Activated CD8-positive, alpha-beta memory T cell treated with anti-CD3 and anti-CD28 coated beads for 1 hour (primary cell): Measurements from ENCODE around the gene BRSK1.
"Not testable (repeated sequence)": the region's sequence is repeated elsewhere in the genome, so short reads cannot be mapped to it uniquely, and the experiment has no call there.

ENCODE experiments used
- DNase-seq, 2 donors: peaks; one replicate each; pipeline ENCODE4 v3.0.0-alpha.2; 2020; ENCODE audit warnings: low read depth in 1 of 2; ENCODE audit errors: extremely low read depth in 1 of 2

BRSK1 gene

GRCh38 chr19:55325172-55325571 lies 41.4 kb downstream of the BRSK1 start, which contains the start of gene TMEM150B:
Gene TMEM150B (minus strand): TSS chr19:55325341. CDS start chr19:55321036, 4,305 bp downstream.
- DNase-seq, result no peak

GRCh38 chr19:55328774-55329318 lies 45.0 kb downstream of the BRSK1 start:
- not testable (repeated sequence) for DNase-seq

- not testable (repeated sequence) for DNase-seq
These were observed 46.0 kb downstream of the BRSK1 start for GRCh38 chr19:55329791-55330190.

- DNase-seq, result no peak
These were observed 50.1 kb downstream of the BRSK1 start for GRCh38 chr19:55333870-55334269.

- no peak for DNase-seq
These were observed 52.3 kb downstream of the BRSK1 start for GRCh38 chr19:55336101-55336500.

GRCh38 chr19:55339105-55339888 lies 55.5 kb downstream of the BRSK1 start, which contains the start of gene KMT5C:
Gene KMT5C (plus strand): TSS chr19:55339876. CDS start chr19:55341937, 2,061 bp downstream.
- peak; percentile 100 for DNase-seq

- DNase-seq, result no peak
These were observed 56.3 kb downstream of the BRSK1 start for GRCh38 chr19:55339889-55340783.

GRCh38 chr19:55340784-55341147 lies 57.0 kb downstream of the BRSK1 start:
- DNase-seq, result no peak

GRCh38 chr19:55341171-55341588 lies 57.4 kb downstream of the BRSK1 start:
- peak in 1 of 2 donors; percentile 19 for DNase-seq

- DNase-seq, result no peak
These were observed 58.1 kb downstream of the BRSK1 start for GRCh38 chr19:55341595-55342531.

- no peak for DNase-seq
These were observed 60.6 kb downstream of the BRSK1 start for GRCh38 chr19:55344444-55344843.

- DNase-seq, result no peak
These were observed 61.5 kb downstream of the BRSK1 start for GRCh38 chr19:55345101-55345817.

- no peak for DNase-seq
These were observed 62.3 kb downstream of the BRSK1 start for GRCh38 chr19:55345818-55346724.

- no peak for DNase-seq
These were observed 63.1 kb downstream of the BRSK1 start for GRCh38 chr19:55346725-55347441.

- no peak for DNase-seq
These were observed 63.7 kb downstream of the BRSK1 start for GRCh38 chr19:55347442-55348009.

- no peak for DNase-seq
These were observed 64.7 kb downstream of the BRSK1 start for GRCh38 chr19:55348317-55349034.
